Hematopoietic multipotent progenitor cell treated with erythropoietin and hydrocortisone succinate and interleukin-3 and kit ligand, for 6 days (in vitro differentiated cells): ENCODE measurements around the gene FOXP1.
"Not testable (repeated sequence)": the region's sequence is repeated elsewhere in the genome, so short reads cannot be mapped to it uniquely, and the experiment has no call there.

Source experiments
- DNase-seq: peaks from one replicate; pipeline ENCODE4 v3.0.0-alpha.2; 2015

The FOXP1 gene

DNA sequence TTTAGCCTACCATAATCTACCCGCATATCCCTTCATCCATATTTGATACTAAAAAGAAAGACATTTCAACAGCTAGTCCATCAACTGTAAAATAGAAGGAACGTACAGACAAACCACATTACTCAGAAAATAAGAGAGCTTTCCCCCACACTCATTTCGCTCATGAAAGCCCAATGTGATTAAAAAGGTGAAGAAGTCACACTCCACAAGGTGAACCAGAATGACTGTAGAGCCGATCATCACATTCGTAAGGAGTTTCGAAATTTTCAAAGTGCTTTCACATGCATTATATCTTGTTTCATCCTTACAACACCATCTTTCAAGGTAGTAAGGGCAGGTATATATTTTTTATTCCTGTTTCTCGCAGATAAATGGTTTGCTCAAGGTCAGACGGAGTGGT, 225.3 kb downstream of the FOXP1 start:
- DNase-seq: no peak

DNA sequence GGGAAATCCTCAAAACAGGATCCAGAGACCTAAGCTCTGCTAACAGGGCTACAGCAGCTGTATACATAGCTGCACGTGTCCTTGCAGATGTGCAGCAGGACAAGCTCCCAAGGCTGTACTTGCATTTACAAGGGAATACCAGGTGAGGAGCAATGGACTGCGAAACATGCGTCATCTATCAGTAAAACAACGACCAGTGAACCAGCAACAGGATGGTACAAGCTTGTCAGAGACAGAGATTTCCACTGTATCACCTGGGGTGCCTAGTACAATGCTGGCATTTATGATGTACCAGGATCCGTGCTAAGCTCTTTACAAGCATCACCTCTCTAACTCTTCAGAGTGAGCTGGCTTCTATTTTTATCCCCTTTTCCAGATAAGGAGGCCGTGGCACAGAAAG, 227.3 kb downstream of the FOXP1 start:
- no peak for DNase-seq

DNA sequence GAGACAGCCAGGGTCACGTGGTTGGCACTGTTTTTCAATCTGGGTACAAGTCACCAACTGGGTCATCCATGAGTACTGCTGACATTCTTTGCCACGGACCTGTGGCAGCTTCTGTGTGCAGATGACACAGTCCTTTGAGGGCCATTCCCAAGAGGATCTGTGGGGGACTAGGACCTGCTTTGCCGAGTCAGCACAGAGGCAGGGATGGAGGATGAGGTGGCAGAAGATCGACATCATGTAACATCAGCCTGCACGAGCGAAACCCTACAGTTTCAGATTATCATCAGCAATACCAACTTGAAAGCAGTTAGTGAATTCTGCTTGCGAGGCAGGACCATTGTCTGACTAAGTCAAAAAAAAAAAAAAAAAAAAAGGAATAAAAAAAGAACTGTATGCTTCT, 227.7 kb downstream of the FOXP1 start:
- no peak for DNase-seq

DNA sequence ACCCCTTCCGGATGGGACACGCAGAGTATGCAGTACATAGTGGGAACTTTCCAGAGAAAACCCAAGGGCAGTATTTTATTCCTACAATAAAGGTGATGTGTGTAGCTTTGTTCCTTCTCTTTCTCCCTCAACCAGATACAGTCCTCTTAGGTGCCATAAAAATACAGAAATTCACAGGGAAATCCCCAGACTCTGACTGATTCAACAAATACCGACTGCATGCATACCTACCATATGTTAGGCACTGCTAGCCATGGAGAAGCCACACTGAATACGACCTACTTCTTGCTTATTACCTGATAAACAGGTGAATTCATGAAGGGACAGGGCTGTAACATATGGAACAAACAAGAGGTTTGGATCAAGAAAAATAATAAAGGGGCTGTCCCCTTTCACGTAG, 228.5 kb downstream of the FOXP1 start:
- no peak for DNase-seq

DNA sequence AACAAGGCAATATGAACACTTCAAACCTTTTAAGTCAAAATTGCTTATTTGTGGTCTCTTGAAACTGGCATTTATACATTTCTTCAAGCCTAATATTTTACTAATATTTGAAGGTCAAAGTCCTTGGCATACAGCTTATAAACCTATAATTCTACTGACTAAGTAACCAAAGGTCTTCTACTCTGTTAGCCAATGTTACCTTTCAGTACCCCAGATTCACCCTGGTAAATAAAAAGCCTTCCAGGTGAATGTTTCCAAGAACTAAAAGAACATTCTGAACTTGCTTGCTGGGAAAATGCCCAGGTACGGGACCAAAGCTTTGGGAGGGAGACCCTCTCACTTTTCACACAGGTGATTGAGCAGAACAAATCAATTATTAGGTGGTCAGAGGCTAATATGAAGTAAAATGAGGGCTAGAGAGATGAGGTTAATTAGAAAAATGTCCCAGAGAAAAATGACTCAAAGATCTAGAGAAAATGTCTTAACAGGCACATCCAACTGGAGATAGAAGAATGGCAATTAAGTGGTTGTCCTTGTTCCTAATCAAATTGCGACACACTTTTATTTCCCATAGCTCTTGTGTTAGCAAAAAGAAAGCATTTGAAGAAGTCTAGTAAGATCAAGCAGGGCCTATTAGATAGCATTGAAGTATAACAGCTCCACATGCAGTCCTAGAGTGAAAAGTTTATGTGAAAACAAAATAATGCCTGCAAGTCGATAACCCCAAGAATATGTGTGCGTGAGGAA, 232.0 kb downstream of the FOXP1 start:
- no peak for DNase-seq

DNA sequence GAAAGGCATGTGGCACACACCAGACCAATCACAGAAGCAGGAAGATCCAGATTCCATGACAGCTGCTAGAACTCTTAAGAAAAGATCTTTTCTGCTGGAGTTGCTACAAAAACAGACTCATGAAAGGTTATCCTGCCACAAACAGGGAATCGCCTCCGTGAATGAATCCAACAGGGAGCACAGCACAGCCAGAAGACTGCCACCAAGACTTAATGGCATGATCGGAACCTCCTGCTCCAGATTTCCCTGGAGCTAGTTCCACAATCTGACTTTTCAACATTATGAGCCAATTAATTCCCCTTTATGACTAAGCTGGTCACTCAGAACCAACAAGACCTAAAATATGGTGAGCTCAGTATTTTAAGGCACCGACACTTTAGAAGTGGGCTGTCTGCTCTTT, 232.5 kb downstream of the FOXP1 start:
- DNase-seq: no peak

DNA sequence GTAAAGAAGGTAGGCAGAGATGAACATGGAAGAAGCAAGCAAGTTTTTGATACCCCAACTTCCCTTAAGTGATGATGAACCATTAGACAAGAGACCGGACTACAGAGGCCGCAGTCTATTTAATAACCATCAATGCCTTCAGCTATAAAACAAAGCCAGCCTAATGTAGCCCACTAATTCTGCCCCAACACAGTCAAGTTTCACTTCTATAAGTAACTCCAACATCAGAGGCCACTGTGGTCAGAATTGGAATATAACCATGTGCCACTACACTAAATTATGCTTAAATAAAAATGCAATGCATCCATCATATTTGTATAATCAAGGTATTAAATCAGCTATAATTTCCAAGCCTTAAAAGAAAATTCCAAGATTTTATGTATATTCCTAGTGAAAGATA, 234.7 kb downstream of the FOXP1 start:
- DNase-seq: no peak

DNA sequence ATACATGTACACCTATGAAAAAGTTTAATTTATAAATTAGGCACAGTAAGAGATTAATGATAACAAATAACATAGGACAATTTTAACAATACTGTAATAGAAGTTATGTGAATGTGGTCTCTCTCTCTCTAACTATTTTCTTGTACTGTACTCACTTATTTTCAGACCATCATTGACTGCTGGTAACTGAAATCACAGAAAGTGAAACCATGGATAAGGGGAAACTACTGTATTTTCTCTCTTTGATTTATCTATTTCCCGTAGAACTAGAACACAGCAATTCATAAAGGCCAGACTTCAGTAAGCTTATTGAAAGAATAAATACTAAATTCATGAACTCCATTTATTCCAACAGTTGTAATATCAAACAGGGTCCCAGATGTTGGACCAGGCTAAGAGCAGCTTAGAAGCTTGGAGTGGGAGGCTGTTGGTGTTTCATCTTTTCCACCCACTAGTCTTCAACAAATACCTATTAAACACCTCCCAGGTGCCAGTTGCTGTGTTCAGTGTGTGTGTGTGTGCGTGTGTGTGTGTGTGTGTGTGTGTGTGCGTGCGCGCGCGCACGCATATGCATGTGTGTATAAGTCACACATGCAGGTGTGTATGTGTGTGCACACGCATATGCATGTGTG, 235.4 kb downstream of the FOXP1 start:
- DNase-seq: no peak

DNA sequence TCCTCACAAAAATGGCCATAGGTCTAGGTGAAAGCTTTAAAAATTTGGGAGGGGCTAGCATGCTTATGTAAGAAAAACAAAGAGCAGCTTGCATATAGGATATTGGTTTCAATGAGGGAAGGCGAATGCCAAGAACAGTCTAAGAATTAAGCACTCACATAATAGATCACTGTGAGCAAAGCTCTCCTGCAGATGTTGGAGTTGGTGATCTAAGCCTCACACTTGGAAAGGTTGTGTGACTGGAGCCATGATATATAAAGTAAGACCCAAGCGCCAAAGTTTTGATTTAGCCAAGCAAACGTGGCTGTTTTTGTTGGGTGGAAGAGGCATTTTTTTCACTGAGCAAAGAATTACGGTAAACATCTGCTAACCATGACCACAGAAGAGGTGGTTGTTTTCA, 237.5 kb downstream of the FOXP1 start:
- DNase-seq: no peak

DNA sequence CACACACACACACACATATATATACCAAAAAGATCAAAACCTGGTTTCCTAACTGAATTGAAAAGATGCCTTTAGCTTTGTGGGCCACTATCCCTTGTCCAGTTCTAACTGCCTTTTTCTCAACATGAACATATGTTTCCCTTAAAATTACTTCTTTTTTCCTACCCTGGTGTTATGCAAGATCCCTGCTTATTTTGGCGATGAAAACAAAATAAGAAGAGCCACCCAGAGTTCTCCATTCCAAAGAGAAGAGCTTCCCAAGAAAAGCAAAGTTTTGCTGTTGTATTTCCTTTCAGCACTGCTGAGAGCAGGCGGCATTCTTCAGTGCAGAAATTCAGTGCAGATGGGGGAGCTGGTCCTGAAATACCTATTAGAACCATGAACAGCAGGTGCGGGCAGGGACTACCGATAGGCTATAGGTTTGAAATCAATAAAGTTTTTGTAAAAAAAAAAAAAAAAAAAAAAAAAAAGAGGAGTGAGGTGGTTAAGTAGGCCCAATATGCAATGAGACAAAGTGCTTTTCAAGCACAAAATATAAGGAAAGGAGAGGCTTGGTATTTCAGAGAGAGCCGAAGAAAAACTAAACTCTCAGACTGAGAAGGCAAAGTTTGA, 238.0 kb downstream of the FOXP1 start:
- no peak for DNase-seq

DNA sequence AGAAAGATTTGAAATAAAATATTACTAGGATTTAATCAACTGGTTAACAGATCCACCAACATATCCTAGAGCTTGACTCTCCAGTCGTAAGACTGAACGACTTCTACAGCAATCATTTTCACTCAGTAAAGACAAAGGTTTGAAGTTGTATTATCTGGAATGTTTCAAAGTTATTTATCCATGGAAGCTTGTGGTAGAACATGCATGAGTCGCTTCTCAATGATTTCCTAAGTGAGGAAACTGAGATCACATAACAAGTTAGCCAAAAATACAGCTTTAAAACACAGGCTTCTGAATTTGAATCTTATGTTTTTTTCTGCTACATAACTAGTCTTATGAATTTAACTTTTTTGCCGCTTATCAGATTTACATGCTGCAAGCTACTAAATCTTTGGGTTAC, 241.8 kb downstream of the FOXP1 start:
- no peak for DNase-seq

DNA sequence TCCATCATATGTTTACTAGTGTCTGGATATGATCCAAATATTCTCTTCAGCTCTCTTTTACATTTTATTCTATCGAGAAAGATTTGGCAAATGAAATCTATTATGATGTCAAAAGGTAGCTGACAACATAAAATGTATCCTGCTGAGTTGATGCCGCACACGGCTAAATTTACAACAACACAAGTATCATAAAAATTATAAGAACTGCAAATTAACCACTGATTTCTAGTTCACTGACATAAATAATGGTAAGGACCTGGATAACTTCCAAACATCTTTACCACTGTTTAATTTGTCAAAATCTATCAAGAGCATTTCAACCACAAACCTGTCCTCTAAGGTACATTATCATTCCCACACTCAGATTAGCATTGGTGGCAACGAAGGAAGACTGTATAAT, 244.5 kb downstream of the FOXP1 start:
- no peak for DNase-seq

DNA sequence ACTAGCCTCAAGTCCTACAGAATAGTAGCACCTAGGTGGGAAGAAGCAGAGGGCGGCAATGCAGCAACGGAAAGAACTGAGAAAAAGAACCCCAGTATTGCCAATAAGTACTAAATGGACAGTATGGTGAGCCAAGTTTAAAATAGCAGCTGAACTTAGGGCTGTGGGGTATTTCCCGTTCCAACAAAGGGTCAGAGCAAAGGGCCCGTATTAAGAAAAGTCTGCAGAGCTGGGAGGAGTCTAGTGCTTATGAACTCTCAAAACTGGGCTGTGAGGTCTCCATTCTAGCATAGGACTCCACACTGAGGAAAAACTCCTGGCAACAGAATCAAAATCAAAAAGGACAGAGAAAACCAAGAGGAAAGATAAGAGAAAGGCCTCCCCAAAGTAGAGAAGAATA, 250.7 kb downstream of the FOXP1 start:
- no peak for DNase-seq

DNA sequence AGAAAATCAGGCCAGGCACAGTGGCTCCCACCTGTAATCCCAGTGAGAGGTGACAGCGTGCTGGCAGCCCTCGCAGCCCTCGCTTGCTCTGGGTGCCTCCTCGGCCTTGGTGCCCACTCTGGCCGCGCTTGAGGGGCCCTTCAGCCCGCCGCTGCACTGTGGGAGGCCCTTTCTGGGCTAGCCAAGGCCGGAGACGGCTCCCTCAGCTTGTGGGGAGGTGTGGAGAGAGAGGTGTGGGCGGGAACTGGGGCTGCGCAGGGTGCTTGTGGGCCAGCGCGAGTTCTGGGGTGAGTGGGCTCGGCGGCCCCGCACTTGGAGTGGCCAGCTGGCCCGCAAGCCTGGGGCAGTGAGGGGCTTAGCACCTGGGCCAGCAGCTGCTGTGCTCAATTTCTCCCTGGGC, 252.6 kb downstream of the FOXP1 start:
- DNase-seq: no peak

DNA sequence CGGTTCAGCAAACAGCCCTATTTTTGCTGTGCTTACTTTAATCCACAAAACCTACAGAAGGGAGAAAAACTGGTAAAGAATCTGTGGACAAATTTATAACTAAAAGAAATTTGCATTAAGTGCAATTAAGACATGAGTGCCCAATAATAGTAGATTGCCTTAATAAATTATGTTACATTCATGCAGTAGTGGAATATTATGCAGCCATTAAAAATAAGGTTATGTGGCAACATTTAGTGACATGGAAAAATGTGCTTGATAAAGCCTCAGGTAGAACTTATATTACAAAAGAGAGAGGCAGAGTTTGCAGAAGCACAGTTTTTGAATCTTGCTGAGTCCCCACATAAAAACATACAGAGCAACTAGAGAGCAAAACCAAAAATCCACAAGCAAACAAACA, 253.0 kb downstream of the FOXP1 start:
- DNase-seq: no peak

DNA sequence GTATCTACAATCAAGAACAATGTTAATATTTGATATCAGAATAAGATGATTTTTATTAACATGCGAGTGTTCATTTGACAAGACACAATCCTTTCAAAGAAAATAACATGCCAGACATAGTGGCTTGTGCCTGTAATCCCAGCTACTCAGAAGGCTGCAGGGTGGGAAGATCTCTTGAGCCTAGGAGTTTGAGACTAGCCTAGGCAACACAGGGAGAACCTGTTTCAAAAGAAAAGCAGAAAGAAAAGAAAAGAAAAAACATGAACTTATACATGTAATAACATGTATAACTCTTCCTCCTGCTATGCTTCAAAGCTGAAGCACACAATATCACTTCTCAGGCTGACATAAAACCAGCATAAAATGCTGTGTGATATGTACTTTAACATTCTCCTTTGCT, 253.7 kb downstream of the FOXP1 start:
- no peak for DNase-seq

DNA sequence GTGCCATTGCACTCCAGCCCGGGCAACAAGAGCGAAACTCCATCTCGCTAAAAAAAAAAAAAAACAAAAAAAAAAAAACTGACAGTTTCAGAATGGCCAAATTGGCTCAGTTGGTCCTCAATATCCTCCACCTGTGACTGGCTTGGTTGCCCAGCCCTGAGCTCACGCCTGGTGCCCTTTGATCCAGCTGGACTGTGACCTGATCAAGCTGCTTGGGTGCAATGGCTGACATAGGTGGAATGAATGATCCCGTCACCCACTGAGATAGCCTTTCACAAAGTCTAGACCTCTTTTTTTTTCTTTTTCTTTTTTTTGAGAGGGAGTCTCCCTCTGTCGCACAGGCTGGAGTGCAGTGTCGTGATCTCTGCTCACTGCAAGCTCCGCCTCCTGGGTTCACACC, 254.6 kb downstream of the FOXP1 start:
- no peak for DNase-seq

DNA sequence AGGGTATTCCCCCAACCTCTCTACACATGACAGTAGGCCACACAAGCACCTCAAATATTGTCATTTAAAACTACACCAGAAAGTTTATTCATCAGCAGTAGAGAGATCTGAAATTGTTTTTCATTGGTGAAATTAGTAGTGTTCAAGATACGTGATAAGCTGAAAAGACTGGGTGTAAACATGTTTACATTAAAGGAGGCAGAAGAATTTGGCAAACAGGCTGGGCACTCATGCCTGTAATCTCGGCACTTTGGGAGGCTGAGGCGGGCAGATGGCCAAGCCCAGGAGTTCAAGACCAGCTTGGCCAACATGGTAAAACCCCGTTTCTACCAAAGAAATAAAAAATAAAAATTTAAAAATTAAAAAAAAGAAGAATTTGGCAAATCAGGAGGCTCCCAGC, 255.6 kb downstream of the FOXP1 start:
- no peak for DNase-seq

DNA sequence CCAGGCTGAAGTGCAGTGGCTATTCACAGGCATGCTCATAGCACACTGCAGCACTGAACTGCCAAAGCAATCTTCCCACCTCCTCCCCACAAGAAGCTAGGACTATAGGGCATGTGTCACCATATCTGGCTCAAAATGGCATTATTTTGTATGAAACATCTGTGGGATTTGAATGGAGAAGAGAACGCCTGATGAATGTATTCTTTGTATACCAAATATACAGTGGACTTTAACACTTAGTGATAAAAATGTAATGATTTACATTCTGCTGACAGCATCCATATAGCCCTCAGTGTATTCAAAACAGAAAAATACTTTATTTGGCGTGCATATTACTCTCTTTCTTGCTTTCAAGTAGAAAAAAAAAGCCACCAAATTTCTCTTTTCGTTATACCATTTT, 257.8 kb downstream of the FOXP1 start:
- DNase-seq: no peak

DNA sequence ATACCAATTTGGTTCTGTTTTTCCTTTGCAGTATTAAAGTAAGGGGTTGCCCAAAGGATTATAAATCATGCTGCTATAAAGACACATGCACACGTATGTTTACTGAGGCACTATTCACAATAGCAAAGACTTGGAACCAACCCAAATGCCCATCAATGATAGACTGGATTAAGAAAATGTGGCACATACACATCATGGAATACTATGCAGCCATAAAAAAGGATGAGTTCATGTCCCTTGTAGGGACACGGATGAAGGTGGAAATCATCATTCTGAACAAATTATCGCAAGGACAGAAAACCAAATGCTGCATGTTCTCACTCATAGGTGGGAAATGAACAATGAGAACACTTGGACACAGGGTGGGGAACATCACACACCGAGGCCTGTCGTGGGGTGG, 259.3 kb downstream of the FOXP1 start:
- not testable (repeated sequence) for DNase-seq

DNA sequence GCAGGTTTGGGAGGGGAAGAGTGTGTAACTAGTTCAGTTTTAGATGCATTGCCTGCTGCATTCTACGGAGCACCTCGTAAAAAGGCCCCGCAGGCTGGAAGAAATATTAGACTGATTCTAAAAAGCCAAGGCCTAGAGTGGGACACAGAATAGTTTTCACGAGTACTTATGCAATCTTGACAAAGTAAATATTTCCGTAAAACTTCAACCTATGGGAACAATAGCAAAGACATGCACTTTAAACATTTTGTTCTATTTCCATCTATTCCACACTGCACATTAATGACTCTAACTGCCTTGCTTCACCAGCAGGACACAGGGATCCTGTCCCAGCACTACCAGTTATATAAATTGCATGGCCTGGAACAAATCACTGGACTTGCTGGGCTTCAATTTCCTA, 260.0 kb downstream of the FOXP1 start:
- DNase-seq: no peak

DNA sequence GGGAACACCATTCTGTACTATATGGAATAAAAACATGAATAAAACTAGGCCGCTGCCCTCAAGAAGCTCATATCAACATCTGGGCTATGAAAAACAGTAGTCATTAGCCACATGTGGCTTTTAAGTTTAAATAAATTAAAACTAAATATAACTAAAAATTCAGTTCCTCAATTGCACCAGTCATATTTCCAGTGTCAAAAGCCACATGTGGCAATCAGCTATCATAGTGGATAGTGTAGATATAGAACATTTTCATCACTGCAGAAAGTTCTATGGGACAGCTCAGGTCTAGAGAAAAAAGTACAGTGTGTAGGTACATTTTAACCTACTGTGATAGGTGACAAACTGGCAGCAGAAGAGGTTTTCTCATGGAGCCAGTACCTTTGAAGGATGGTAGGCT, 261.4 kb downstream of the FOXP1 start:
- DNase-seq: no peak

DNA sequence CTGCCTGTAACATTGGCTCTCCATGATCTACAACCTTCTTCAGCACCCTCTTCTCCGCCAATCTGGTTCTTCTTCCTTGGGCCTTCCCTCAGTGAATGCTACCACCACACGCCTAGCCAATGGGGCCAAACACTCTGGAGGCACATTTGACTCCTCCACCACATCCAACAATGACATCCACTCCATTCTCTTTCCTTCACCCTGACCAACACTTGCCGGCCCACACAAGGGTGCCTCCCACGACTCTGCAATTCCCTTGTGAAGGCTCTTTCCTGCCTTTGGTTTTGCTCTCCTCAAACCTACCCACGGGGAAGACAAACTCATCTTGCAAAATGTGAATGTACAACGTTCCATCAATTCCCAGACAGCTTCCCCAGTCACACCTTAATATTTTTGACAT, 263.8 kb downstream of the FOXP1 start:
- DNase-seq: no peak

DNA sequence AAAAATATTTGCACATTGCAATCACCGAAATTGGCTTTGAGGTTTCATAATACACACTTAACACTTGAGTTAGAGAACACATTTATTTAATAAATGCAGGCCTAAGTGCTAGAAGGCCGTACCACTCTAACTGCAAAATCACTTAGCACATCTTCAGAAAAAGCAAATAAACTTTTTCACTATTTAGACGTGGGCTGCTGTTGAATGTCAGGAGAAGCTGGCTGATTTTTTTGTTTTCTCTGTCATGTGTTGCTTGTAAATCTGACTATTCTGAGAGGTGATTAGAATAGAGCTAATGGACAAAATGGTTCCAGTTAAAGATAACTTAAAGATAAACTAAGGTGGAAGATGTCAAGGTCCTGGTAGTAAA, 265.1 kb downstream of the FOXP1 start:
- no peak for DNase-seq
